KBM-7 (cell line): ENCODE data around the gene TMUB1.
A peak's percentile ranks its signal among the peaks of the same experiment; 100 is the strongest.

Experiments
- DNase-seq: peaks from one replicate; pipeline ENCODE4 v3.0.0-alpha.2; 2015
- in situ Hi-C: fragments of 300-500 bp; cut with MboI; formaldehyde crosslinking; loops from 2 replicates; pipeline ENCODE4 v1.14.3; 2020; ENCODE audit warnings: low sequenced_read_pairs, low pct_unique_long_range_greater_than_20kb, mixed read lengths

The TMUB1 gene

GRCh38 chr7:151088019-151088855 is 4.9 kb upstream of the TMUB1 start:
- DNase-seq: peak; percentile 41

GRCh38 chr7:151087245-151088018 is 4.1 kb upstream of the TMUB1 start:
- peak; percentile 38 for DNase-seq
- in situ Hi-C loops: no loop called here

More at GRCh38 chr7:151088019-151088855, 4.9 kb upstream of the TMUB1 start:
- in situ Hi-C loops: no loop called here

- no peak for DNase-seq
Measured at GRCh38 chr7:151086802-151087244, 3.5 kb upstream of the TMUB1 start.

GRCh38 chr7:151085691-151086620 is 2.7 kb upstream of the TMUB1 start, which contains the start of gene AGAP3:
AGAP3 (plus strand) TSS chr7:151086475; CDS start chr7:151086742, 267 bp downstream.
- peak; percentile 66 for DNase-seq
- in situ Hi-C loops: no loop called here

More at GRCh38 chr7:151086802-151087244, 3.5 kb upstream of the TMUB1 start:
- in situ Hi-C loops: no loop called here

DNA sequence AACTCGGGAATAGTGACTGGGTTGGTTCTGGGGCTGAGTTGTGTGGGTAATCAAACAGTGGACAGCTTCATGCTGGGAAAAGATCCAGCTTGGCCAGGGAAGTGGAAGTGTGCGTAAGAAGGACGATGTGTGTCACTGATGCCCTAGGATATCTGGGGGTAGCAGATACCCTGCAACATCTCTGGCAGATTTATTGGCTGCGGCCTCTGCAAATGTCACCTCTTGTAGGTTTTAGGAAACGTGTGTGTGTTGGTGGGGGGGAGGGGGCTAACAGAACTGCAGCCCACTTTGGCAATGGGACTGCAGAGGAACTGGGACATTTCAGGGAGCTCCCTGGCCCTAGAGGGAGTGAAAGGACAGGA is 2.0 kb upstream of the TMUB1 start:
- in situ Hi-C loops: no loop called here
- DNase-seq: no peak

DNA sequence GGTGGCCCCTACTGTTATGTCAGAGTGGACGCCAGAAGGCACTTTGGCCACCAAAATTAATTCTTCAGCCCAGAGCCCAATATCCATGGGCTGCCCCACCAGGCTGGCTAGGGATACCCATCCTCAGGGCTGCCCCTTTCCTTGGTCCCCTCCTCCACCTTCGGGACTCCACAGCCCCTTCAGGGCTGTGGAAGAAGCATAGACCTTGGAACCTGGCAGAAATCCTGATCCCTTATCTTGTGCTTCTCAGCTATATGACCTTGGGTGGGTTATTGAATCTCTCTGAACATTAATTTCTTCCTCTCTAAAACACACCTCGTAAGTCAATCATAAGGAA is 499 bp upstream of the TMUB1 start:
- DNase-seq: no peak
- in situ Hi-C loops: no loop called here

DNA sequence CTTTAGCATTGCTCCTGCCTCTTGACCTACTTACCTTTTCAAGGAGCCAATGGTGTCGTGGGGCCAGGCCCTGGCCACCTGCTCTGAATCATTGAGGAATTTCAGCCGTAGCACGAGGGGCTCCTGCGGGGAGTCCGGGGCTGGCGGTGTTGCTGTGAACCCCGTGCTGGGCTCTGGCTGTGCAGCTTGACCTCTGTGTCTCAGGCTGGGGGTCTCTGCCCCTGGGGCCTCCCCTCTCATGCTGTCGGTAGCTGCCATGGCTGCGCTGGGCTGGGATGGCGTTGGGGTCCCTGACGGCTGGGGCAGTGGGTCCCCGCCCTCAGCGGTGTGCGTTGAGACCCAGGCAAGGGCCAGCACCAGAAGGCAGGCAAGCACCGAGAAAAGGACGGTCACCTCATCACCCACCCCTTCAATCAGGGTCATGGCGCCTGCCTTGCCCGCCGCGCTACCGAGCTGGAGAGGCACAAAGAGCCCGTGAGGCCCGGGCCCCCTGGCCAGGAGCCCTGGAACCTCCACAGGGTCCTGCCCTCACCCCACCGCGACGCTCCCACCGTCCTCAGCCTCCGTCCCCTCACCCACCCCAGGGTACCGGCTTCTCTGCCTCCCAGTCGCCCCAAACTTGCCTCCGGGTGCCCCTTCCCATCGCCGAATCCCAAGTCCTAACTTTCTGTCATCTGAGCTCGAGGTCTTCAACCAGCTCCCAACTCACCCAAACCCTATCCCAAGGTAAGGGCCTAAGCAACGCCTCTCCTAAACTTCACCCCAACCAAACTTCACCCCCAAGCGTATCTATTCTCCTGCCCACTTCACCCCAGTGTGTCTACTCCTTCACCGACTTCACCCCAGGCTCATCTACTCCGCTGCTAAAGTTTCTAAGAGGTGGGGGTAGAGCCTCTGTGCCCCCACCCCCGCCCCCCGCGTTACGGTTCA is 887 bp downstream of the TMUB1 start:
- in situ Hi-C loops: no loop called here
- DNase-seq: no peak

DNA sequence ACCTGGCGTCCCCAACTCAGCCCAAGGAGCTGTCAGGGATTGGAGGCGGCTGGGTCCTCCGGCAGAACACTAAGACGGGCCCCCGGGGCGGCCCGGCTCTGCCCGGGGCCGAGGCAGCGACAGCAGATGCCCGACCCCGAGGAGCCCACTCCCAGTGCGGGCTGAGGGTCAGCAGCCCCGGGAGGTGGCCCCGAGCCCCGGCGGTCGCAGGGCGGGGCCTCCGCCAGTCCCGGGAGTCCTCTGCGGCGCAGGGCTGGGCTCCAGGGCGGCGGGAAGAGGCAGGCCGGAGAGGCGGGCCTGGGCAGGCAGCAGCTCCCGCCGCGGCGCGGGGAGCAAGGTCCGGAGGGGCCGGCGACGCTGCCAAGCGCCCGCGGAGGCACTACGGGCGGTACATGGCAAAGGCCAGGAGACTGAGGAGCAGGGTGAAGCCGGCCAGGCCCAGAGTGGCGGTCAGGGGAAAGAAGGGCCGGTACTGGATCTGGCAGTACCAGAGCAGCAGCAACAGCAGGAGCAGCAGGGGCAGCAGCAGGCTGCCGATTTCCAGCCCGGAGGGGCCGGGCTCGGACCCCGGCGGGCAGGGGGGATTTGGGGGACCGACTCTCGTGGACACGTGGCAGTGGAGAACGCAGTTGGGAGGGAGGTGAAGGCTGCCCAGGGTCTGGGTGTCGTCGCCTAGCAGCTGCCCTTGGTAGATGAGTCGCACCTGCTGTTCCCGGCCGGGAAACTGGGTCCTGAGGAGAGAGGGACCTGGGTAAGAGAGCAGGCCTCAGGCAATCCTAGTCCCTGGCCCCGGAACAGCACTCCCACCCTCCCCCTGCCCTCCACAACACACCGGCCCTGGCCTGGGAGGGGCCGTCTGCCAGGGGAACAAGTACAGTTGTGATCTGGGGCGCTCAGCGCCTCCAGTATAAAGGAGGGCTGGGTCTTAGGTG is 1.9 kb downstream of the TMUB1 start:
- in situ Hi-C loops: no loop called here
- DNase-seq: no peak

DNA sequence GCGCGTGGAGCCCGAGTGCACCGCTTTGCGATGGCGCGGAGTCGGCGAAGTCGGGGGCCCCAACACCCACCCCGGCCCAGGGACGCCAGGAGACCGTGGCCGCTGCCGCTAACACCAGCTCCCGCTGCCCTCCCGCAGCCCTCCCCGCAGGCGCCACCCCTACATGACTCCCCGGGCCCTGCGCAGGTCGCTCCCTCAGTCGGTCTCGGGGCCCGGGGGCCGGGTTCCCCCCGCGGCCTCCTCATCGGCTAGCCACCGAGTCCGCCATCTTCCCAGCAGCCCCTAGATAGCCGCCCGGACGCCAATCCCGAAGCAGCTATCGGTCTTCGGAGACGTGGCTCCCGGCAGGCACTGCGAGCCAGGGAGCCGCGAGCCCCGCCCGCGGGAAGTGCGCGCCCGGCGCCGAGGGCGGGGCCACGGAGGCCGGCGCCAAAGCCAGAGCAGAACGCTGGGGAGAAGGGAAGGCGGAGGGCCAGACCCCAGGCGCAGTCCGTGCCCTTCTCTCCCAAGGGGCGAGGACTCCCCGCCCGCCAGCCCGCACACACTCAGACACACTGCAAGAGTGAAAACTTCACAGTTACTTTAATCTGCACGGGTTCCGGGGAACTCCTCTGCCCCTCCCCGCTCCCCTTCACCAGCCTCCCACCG is 2.6 kb downstream of the TMUB1 start, which contains the start of gene FASTK:
FASTK (minus strand) TSS at position 288 of the 648 bp plus-strand sequence; CDS start at position 245, 43 bp downstream.
- DNase-seq: peak; percentile 89
- in situ Hi-C loops: no loop called here

GRCh38 chr7:151080067-151080521 is 3.2 kb downstream of the TMUB1 start:
- in situ Hi-C loops: no loop called here
- DNase-seq: peak; percentile 26

DNA sequence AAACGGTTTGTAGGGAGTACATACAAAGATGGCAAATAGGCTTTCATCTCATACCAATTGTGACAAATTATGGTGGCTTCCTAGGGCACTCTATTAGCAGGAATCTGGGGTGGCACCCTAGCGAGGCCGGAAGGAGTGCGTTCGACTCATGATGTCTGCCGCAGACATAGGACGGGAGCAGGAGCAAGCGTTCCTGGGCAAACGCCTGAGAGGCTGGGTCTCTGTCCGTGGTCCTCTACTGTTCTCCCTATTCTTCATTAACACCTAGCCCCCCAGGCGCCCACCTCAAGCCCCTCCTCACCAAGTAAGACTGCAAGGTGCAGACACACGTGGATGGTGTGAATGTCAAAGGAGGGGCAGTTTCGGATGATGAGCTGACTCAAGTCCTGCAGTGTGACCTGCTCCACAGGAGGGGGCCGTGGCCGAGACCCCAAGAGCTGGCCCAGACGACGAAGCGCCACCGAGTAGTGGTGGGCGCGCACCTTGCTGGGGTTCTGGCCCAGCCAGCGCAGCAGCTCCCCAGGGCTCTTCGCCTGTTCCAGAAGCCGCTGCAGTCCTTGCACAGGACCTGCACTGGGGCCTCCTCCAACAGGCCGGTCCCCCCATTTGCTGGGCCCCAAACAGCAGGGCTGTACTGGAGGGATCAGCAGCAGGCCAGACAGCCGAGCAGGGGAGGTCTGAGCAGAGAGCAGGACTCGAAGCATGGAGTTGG is 3.9 kb downstream of the TMUB1 start:
- no peak for DNase-seq
- in situ Hi-C loops: no loop called here

GRCh38 chr7:151078233-151079040 is 4.9 kb downstream of the TMUB1 start:
- no peak for DNase-seq
- in situ Hi-C loops: no loop called here

- DNase-seq: no peak
- in situ Hi-C loops: no loop called here
Measured at GRCh38 chr7:151077705-151078232, 5.5 kb downstream of the TMUB1 start.

- in situ Hi-C loops: no loop called here
- DNase-seq: peak; percentile 31
Measured at GRCh38 chr7:151076863-151077704, 6.2 kb downstream of the TMUB1 start.
